Muscle of arm (tissue), 12 donors: Measurements from ENCODE around the gene VIL1. TPM values are rescaled to one million over a fixed set of nuclear protein-coding genes. Genes with fewer than 3 reads are reported as not detected.
A peak's percentile ranks its signal among the peaks of the same experiment; 100 is the strongest.

Experiments
- DNase-seq: peaks from one replicate; pipeline ENCODE4 v3.0.0-alpha.2; 2013
- polyA plus RNA-seq, 12 donors: library from polyadenylated mRNA; unstranded; fragments of 120-200 nt; gene quantifications; one replicate each; pipeline ENCODE4 v1.2.1, GENCODE V29; 2013; ENCODE audit not compliant: insufficient read length in 12 of 12

Gene VIL1
- polyA plus RNA-seq, 12 donors: 0.06 to 38.2 (median 0.25) TPM; not detected in 4

- DNase-seq: no peak
These were observed 24.4 kb upstream of the VIL1 start for GRCh38 chr2:218394298-218395089.

GRCh38 chr2:218395090-218395444, 23.9 kb upstream of the VIL1 start:
- no peak for DNase-seq

GRCh38 chr2:218395456-218395825, 23.5 kb upstream of the VIL1 start:
- no peak for DNase-seq

GRCh38 chr2:218395826-218396687, 22.9 kb upstream of the VIL1 start:
- DNase-seq: peak; percentile 95

DNA sequence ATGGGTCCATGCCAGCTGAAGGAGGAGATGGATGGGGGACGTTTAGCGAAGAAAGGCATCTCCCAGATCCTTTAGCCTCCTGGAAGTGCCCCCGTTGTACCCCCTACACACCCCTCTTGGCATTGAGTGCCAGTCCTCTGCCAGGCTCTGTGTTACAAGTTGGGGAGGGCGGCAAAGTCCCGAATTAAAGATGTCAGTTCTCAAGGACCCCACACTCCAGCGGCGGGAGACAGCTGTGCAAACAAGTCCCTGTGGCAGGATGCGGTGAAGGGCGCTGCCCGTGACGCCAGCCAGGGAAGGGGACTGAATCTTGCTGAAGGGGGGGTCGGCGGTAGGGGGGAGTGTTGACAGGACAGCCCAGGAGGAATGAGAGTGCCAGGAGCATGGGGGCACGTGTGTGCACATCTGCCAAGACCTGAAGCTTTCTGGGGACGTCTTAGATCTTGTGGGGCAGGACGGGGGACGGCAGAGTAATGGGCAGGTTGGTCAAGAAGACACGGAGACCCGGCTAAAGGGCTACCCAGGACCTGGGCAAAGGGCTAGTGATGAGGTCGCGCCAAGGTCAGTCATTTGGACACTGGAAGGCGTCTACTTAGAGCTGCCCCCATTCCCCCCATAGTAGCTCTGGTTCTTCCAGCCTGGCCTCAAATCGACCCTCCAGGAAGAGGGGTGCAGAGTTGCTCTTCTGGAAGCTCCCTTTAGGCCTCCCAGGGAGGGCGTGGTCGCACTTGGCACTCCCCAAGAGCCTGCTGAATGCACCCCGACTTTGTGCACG, 22.0 kb upstream of the VIL1 start:
- DNase-seq: no peak

DNA sequence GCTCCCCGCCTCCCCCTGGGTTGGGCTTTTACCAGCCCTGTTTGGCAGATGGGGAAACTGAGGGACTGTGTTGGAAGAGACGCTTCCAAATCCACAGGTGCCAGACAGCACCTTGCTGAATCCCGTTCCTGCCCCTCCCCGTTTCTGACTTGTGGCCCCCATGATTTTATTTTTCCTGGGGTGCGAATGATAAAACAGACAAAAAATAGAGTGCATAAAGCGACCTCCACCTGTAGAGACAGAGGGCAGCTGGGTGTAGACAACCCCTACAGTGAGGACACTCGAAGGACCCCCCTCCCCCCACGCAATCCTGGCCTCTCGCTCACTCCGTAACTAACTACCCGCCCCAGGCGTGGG, 21.5 kb upstream of the VIL1 start:
- DNase-seq: no peak

- DNase-seq: peak; percentile 53
These were observed 21.0 kb upstream of the VIL1 start for GRCh38 chr2:218397820-218398436.

DNA sequence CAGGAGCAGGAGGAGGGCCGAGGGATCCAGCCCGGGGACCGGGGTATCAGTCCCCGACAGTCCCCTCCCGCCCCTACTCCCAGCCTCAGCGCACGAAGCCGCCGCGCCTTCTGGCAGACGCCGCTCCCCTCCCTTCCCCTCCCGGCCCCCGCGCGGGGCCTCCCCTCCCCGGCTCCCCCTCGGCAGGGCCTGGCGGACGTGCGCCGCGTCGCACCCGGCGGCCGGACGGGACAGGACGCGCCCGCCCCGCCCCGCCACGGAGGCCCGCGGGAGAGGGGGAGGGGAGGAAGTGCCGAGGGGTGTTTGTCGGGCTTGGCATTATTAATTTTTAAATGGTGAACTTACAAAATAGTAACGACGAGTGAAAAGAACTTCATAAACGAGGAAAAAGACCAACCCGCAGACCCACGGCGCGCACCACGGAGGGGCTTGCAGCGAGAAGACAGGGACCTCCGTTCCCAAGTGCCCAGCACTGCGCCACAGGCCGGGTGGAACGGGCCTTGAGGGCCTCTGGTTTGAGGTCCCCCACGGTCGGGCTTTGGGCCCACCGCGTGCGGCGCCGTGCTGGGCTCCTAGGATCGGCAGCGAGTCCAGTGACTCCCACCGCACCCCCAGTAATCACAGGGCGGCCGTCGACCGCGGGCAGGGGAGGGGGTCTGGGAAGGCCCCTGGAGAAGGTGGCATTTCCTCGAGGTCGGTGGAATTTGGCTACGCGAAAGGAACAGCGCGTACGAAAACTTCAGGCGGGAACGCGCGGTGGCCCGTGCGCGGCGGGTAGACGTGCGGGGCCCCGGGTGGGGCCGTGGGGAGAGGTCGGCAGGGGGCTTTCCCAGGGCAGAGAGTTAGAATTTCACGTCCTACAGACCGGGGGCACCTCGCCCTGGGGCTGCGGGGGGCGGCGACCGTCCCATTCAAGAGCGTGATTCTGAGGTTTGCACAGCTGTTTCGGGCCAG, 20.2 kb upstream of the VIL1 start:
- peak; percentile 81 for DNase-seq

DNA sequence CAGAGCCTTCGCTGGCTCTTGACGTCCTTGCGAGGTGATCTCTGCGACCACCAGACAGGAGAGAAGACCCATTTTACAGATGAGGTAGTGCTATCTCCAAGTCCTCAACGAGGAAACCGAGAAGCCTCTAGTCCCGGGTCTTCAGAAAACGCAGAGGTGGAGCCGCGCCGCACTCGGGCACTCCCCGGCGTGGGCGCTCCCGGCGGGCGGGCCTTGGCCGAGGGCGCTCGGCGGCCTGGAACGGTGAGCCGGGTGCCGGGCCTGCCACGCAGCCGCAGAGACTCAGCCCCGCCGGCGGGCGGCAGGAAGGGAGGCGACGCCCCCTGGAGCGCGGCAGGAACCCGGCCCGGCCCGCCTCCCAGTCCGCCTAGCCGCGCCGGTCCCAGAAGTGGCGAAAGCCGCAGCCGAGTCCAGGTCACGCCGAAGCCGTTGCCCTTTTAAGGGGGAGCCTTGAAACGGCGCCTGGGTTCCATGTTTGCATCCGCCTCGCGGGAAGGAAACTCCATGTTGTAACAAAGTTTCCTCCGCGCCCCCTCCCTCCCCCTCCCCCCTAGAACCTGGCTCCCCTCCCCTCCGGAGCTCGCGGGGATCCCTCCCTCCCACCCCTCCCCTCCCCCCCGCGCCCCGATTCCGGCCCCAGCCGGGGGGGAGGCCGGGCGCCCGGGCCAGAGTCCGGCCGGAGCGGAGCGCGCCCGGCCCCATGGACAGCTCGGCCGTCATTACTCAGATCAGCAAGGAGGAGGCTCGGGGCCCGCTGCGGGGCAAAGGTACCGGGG, 19.3 kb upstream of the VIL1 start, which contains the start of gene CTDSP1:
Gene CTDSP1, plus strand, starts transcription at position 478 of the 776 bp plus-strand sequence. Its CDS starts 223 bp downstream, at position 701.
- DNase-seq: peak; percentile 99

- DNase-seq: no peak
These were observed 18.6 kb upstream of the VIL1 start for GRCh38 chr2:218400167-218400929.

- no peak for DNase-seq
These were observed 17.7 kb upstream of the VIL1 start for GRCh38 chr2:218400930-218401881.

DNA sequence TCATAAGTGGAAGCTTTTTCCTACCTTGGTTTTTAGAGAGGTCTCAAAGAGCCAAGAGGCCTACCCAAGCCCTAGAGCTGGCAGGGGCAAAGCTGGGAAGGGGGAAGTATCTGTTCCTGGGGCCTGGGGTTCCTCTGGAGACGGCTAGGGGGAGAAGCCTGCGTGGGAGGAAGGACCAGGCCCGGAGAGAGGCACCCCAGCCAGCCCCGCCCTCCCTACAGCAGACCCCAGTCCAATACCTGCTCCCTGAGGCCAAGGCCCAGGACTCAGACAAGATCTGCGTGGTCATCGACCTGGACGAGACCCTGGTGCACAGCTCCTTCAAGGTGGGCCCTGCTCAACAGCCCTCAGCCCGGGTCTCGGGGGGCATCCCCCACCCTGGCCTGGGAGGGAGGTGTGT, 17.0 kb upstream of the VIL1 start:
- no peak for DNase-seq

- DNase-seq: no peak
These were observed 16.4 kb upstream of the VIL1 start for GRCh38 chr2:218402491-218402901.

- DNase-seq: no peak
These were observed 16.0 kb upstream of the VIL1 start for GRCh38 chr2:218402911-218403411.

DNA sequence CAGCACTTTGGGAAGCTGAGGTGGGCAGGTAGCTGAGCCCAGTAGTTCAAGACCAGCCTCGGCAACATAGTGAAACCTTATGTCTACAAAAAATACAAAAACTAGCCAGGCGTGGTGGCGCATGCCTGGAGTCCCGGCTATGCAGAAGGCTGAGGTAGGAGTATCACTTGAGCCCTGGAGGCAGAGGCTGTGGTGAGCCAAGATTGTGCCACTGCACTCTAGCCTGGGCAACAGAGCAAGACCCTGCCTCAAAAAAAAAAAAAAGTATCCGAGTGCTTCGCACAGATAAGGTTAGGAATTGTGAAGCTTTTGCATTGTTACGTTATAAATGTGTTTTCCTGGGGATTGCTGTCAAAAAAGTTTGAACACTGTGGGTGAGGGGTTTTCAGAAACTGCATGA, 15.1 kb upstream of the VIL1 start:
- no peak for DNase-seq

DNA sequence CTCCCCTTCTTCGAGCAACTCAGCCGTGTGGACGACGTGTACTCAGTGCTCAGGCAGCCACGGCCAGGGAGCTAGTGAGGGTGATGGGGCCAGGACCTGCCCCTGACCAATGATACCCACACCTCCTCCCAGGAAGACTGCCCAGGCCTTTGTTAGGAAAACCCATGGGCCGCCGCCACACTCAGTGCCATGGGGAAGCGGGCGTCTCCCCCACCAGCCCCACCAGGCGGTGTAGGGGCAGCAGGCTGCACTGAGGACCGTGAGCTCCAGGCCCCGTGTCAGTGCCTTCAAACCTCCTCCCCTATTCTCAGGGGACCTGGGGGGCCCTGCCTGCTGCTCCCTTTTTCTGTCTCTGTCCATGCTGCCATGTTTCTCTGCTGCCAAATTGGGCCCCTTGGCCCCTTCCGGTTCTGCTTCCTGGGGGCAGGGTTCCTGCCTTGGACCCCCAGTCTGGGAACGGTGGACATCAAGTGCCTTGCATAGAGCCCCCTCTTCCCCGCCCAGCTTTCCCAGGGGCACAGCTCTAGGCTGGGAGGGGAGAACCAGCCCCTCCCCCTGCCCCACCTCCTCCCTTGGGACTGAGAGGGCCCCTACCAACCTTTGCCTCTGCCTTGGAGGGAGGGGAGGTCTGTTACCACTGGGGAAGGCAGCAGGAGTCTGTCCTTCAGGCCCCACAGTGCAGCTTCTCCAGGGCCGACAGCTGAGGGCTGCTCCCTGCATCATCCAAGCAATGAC, 14.4 kb upstream of the VIL1 start:
- no peak for DNase-seq
